Adrenal gland (tissue), 5 donors: ENCODE results near the gene HIKESHI.

Source experiments
- CTCF ChIP-seq, 6 experiments: fragments of 450-650 bp in 4 of 6; fragments of 200-600 bp in 2 of 6; sonication (generic) in 1 of 6; IDR thresholded peaks; 1 replicate in 5 of 6; 2 replicates in 1 of 6; pipeline versions ENCODE4 v1.5.1 to v1.8.0; 2016 to 2021; ENCODE audit warnings: antibody characterized with exemption in 6 of 6, mild to moderate bottlenecking in 2 of 6, moderate library complexity in 1 of 6
- POLR2A ChIP-seq, 2 donors: fragments of 450-650 bp; IDR thresholded peaks; one replicate each; pipeline ENCODE4 v1.6.1; 2017; ENCODE audit warnings: antibody characterized with exemption in 2 of 2, mild to moderate bottlenecking in 2 of 2, moderate library complexity in 1 of 2
- donor health status: DM: no; HTN: no; CAD: no.

- TF ChIP-seq POLR2A (IDR thresholded peaks at IDR 0.05) = no peak
- TF ChIP-seq CTCF (IDR thresholded peaks at IDR 0.05) = no peak
Observed at GRCh38 chr11:86363424-86363823, 61.4 kb downstream of the HIKESHI start.
